Cardiac muscle cell (in vitro differentiated cells and primary cell): ENCODE results near the gene A4GALT. TPM values are rescaled to one million over a fixed set of nuclear protein-coding genes. Genes with fewer than 3 reads are reported as not detected.
A peak's percentile ranks its signal among the peaks of the same experiment; 100 is the strongest.

Experiments
- DNase-seq, 2 donors: peaks; one replicate each; pipeline versions ENCODE4 v3.0.0 to v3.0.0-alpha.2; 2010 to 2017; ENCODE audit warnings: low read depth in 1 of 2, low spot score in 1 of 2
- H3K27ac ChIP-seq: fragments of 200-600 bp; sonication (generic); 2 replicates; pipeline ENCODE4 v1.5.1; 2016
- H3K27me3 ChIP-seq: fragments of 200-600 bp; sonication (generic); 2 replicates; pipeline ENCODE4 v1.6.0; 2016; ENCODE audit warnings: control low read depth
- H3K36me3 ChIP-seq: fragments of 200-600 bp; sonication (generic); 2 replicates; pipeline ENCODE4 v1.5.1; 2016; ENCODE audit warnings: control low read depth
- H3K4me1 ChIP-seq: fragments of 200-600 bp; sonication (generic); 2 replicates; pipeline ENCODE4 v1.8.1; 2017; ENCODE audit warnings: low read depth, mild to moderate bottlenecking, mixed run types
- H3K4me3 ChIP-seq: fragments of 200-600 bp; sonication (generic); 2 replicates; pipeline ENCODE4 v1.5.1; 2016; ENCODE audit warnings: mild to moderate bottlenecking
- H3K9me3 ChIP-seq: fragments of 200-600 bp; sonication (generic); 2 replicates; pipeline ENCODE4 v1.5.1; 2017; ENCODE audit warnings: low read depth, mild to moderate bottlenecking, control low read depth
- polyA plus RNA-seq: library from polyadenylated mRNA; unstranded; fragments of >200 nt; fragmentation: Nextera tagmentation; extraction: Ambion mirVana; gene quantifications from 2 replicates; pipeline ENCODE4 v1.2.1, GENCODE V29; 2016
- total RNA-seq: library from RNA; depleted of rRNA; stranded (reverse); fragments of >200 nt; gene quantifications from 2 replicates; pipeline ENCODE4 v1.2.3, GENCODE V29; 2016
- TF ChIP-seq, protein P1 (sequence below): IDR thresholded peaks from 2 replicates; pipeline ENCODE4 v1.5.1; 2012; ENCODE audit warnings: low read depth, mild to moderate bottlenecking, low read length

A4GALT gene
- total and polyA plus RNA-seq, 2 experiments from 2014 or later, result 15.1 to 26.1 TPM

DNA sequence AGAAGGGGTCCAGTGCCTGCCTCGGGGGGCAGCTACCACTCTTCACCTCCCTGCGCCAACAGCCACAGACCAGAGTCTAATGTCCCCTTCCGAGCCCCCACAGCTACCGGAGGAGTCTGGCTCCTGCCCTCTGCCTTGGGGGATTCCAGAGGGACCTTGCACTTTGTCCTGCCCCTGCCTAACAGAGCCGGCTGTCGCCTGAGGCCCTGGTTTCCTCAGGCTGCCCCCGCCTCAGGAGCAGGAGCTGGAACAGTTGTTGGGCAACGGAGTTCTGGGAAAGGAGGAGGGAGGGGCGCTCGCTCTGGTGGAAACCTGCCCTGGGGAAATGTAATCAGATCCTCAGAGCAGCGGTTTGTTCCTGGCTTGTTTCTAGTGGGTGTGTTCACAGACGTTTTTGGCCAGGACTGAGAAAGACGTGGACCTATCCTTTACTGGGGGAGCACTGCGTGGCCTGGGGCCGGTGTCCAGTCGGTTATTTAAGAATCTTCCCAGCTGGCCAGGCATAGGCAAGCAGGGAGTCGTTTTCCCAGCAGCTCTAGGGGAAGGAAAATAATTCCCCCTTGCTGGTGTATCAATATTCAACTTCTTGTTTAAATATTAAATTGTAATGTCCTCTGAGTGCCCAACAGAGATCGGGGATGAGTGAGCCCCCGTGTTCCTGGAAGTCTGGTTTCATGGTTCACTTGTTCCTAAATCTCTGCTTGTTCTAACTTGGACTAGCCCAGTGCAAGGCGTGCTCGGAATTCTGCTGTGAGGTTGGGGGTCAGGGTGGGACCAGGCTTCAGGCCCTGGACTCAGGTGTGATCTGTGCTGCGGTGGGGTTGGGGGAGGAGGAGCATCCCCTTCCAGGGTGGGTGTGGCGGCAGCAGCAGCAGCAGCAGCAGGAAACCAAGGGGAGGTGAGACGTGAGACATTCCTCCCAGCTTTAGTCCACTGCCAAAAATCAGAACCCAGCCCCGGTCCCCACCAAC lies 32.1 kb downstream of the A4GALT start:
- H3K4me1 ChIP-seq, result peaks cover 29% of the 10 kb centered on the region
- no peak overlapping the region for H3K4me3 ChIP-seq
- peak; percentile 89 to 97 for DNase-seq
- H3K9me3 ChIP-seq, result no peaks in the 10 kb centered on the region
- H3K27ac ChIP-seq, result peak overlapping the region; percentile 93
- TF ChIP-seq, protein P1, sequence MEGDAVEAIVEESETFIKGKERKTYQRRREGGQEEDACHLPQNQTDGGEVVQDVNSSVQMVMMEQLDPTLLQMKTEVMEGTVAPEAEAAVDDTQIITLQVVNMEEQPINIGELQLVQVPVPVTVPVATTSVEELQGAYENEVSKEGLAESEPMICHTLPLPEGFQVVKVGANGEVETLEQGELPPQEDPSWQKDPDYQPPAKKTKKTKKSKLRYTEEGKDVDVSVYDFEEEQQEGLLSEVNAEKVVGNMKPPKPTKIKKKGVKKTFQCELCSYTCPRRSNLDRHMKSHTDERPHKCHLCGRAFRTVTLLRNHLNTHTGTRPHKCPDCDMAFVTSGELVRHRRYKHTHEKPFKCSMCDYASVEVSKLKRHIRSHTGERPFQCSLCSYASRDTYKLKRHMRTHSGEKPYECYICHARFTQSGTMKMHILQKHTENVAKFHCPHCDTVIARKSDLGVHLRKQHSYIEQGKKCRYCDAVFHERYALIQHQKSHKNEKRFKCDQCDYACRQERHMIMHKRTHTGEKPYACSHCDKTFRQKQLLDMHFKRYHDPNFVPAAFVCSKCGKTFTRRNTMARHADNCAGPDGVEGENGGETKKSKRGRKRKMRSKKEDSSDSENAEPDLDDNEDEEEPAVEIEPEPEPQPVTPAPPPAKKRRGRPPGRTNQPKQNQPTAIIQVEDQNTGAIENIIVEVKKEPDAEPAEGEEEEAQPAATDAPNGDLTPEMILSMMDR, result no peak
- no peaks in the 10 kb centered on the region for H3K36me3 ChIP-seq
- no peaks in the 10 kb centered on the region for H3K27me3 ChIP-seq

DNA sequence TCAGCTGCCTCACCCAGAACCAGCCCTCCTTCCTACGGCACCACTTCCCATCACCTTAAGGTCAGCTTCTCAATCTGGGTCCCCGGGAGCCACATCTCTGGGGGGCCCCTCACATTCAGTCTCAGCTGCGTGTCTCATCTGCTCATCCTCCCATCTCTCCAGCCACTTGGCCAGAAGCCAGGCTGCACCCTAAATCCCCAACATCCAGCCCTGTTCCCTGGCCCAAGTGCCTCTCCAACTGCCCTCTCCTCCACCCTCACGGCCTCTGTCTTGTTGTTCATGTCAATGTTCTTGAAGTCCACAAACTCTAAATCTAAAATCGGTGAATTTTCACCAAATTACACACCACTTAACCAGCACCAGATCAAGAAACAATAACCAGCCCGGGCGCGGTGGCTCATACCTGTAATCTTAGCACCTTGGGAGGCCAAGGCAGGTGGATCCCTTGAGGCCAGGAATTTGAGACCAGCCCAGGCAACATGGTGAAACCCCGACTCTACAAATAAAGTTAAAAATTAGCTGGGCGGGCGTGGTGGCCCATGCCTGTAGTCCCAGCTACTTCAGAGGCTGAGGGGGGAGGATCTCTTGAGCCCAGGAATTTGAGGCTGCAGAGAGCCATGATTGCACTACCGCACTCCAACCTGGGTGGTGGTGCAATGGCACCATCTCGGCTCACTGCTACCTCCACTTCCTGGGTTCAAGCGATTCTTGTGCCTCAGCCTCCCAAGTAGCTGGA lies 33.7 kb downstream of the A4GALT start:
- H3K4me1 ChIP-seq, result peaks cover 31% of the 10 kb centered on the region
- TF ChIP-seq, protein P1, result no peak
- H3K27ac ChIP-seq, result peak overlapping the region; percentile 79
- H3K4me3 ChIP-seq, result no peak overlapping the region
- H3K9me3 ChIP-seq, result no peaks in the 10 kb centered on the region
- DNase-seq, result no peak
- H3K36me3 ChIP-seq, result no peaks in the 10 kb centered on the region
- no peaks in the 10 kb centered on the region for H3K27me3 ChIP-seq

DNA sequence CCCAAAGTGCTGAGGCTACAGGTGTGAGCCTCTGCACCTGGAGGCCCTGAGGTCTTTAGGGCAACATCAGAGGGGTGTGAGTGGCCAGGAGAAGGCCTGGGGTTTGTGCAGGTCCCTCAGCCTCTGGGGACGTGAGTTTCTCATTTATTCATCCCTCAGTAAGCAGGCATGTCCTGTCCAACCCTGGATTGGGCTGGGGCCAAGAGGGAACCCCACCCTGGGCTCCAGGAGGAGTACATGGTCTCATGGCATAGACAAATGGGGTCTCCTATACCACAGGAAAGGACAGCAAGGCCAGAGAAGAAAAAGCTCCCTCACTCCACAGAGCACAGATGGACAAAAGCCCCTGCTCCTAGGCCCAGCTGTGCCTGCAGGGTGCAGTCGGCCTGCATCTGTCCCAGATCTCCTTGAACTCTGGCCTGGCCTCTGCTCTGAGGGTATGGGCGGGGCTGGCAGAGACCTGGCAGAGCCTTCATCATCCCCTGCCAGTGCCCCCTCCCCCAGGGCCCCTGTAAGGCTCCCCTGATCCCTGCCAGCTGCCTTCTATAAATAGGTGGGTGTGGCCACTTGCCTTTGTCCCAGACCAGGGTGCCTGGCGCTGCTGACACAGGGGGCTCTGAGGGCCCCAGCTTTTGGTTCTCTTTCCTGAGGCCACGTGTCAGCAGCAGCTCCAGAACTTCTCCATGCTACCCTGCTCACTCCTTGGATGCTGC lies 34.6 kb downstream of the A4GALT start:
- H3K27me3 ChIP-seq, result no peaks in the 10 kb centered on the region
- H3K36me3 ChIP-seq, result no peaks in the 10 kb centered on the region
- no peak overlapping the region for H3K4me3 ChIP-seq
- peaks cover 31% of the 10 kb centered on the region for H3K4me1 ChIP-seq
- no peaks in the 10 kb centered on the region for H3K9me3 ChIP-seq
- H3K27ac ChIP-seq, result peak overlapping the region; percentile 79
- DNase-seq, result peak in 1 of 2 donors; percentile 60
- TF ChIP-seq, protein P1, result no peak

DNA sequence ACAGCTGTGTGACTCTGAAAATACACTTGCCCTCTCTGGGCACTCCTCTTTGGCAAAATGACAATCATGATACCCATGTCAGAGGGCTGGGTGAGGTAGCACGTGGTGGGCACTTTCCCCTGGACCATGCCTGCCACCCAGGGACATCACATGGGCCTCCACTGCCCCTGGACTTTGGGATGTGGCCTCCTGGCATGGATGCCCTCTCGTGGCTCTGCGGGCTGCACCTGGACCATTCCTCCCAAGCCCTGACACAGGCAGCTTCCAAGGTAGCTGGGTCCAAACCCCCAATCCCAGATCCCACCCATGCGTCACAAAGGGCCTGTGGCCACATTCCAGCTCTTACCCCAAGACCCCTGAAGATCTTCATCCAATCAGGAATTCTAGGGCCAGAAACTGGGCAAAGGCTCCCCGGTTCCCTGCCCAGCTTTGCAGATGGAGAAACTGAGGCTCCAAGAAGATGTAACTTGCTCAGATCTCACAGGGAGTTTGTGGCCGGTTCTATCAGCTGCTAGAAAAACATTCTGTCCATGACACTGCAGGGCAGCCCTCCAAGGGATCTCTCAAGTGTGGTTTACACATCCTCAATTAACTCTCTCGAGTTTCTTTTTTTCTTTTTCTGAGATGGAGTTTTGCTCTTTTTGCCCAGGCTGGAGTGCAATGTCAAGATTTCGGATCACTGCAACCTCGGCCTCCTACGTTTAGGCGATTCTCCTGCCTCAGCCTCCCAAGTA lies 36.0 kb downstream of the A4GALT start:
- peak in 1 of 2 donors; percentile 59 for DNase-seq
- TF ChIP-seq, protein P1, result no peak
- no peak overlapping the region for H3K27ac ChIP-seq
- H3K36me3 ChIP-seq, result no peaks in the 10 kb centered on the region
- no peaks in the 10 kb centered on the region for H3K9me3 ChIP-seq
- H3K27me3 ChIP-seq, result no peaks in the 10 kb centered on the region
- H3K4me3 ChIP-seq, result no peak overlapping the region
- H3K4me1 ChIP-seq, result peaks cover 31% of the 10 kb centered on the region
